Hindlimb muscle (tissue), 1 donor: ENCODE results near the gene POTED. TPM values are rescaled to one million over a fixed set of nuclear protein-coding genes. Genes with fewer than 3 reads are reported as not detected.
"Not testable (repeated sequence)": the region's sequence is repeated elsewhere in the genome, so short reads cannot be mapped to it uniquely, and the experiment has no call there.

ENCODE experiments used
- DNase-seq: peaks from one replicate; pipeline ENCODE4 v3.0.0-alpha.2; 2013
- polyA plus RNA-seq: library from polyadenylated mRNA; unstranded; fragments of 120-200 nt; gene quantifications from one replicate; pipeline ENCODE4 v1.2.1, GENCODE V29; 2013; ENCODE audit not compliant: insufficient read length

The POTED gene
- not detected for polyA plus RNA-seq

DNA sequence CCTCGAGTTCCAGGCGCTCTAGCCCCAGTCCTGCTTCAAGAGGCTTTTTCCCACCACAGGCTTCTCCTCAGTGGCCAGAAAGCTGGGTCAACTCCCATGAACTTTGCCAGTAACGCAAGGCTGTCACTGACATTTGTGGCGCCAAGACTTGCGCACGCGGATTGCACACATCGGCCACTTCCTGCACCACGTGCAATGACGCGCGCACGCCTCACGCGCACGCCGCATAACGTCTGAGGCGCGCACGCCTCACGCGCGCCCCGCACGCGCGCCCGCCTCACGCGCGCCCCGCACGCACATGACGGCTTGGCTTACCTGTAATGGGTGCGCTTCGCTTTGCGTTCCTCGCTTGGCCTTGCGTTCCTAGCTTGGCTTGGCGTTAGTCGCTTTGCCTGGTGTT, at the start of gene POTED:
TSS of gene POTED (plus strand) at position 301 of the 400 bp plus-strand sequence. CDS start 452 bp downstream, outside the sequence.
- DNase-seq: not testable (repeated sequence)

DNA sequence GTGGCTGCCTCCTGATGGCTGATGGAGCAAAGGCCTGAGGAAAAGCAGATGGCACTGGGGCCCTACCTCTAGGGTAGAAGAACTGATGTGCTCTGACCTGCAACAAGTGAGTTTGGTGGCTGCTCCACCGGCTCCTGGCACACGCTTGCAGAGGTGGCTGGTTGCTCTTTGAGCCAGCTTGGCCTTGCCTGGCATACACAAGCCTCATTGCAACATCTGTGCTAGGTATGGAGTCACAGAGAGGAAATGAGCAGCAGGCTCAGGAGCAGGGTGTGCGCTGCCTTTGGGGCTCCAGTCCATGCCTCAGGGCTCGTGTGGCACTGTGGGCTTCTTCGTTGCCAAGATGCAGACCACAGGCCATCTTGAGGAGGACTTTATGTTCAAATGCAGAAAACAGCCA, 40.5 kb downstream of the POTED start:
- not testable (repeated sequence) for DNase-seq

DNA sequence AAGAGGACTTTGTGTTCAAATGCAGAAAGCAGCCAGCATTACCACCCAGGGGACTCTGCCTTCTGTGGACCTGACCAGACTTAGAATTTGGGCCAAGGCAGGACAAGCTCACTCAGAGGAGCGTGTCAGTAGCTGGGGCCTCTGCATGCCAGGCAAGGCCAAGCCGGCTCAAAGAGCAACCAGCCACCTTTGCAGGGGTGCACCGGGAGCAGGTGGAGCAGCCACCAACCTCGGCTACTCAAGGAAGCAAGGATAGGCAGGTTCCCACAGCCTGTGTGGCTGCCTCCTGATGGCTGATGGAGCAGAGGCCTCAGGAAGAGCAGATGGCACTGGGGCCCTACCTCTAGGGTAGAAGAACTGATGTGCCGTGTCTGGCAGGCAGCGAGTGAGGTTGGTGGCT, 42.2 kb downstream of the POTED start:
- DNase-seq: not testable (repeated sequence)
